ENCODE results near the gene RNASE7.

The RNASE7 gene

DNA sequence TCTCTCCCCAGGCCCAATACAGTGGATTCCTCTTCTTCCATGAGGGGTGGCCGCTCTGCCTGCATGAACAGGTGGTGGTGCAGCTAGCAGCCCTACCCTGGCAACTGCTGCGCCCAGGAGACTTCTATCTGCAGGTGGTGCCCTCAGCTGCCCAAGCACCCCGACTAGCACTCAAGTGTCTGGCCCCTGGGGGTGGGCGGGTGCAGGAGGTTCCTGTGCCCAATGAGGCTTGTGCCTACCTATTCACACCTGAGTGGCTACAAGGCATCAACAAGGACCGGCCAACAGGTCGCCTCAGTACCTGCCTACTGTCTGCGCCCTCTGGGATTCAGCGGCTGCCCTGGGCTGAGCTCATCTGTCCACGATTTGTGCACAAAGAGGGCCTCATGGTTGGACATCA, 31.8 kb downstream of the RNASE7 start:
- Histone ChIP-seq H3K9me3 (ENCODE audit: control insufficient read depth in 2 of 2, low read length in 2 of 2) (no peaks in the 10 kb centered on the region), H3K4me1 (ENCODE audit: control insufficient read depth in 2 of 2, insufficient read depth in 2 of 2, low read length in 2 of 2) (peaks cover 25 to 26% of the 10 kb centered on the region in 2 donors), H3K27me3 (ENCODE audit: control insufficient read depth in 2 of 2, insufficient read depth in 2 of 2, low read length in 2 of 2) (no peaks in the 10 kb centered on the region), H3K36me3 (ENCODE audit: control insufficient read depth in 2 of 2, insufficient read depth in 2 of 2, low read length in 2 of 2) (peaks cover 38 to 52% of the 10 kb centered on the region in 2 donors), H3K9ac (ENCODE audit: low read depth in 1 of 2, low read length in 2 of 2) (no peak overlapping the region), H3K4me3 (ENCODE audit: low read length in 2 of 2) (no peak overlapping the region), H3K27ac (ENCODE audit: low read depth in 2 of 2, low read length in 2 of 2) (no peak overlapping the region)

DNA sequence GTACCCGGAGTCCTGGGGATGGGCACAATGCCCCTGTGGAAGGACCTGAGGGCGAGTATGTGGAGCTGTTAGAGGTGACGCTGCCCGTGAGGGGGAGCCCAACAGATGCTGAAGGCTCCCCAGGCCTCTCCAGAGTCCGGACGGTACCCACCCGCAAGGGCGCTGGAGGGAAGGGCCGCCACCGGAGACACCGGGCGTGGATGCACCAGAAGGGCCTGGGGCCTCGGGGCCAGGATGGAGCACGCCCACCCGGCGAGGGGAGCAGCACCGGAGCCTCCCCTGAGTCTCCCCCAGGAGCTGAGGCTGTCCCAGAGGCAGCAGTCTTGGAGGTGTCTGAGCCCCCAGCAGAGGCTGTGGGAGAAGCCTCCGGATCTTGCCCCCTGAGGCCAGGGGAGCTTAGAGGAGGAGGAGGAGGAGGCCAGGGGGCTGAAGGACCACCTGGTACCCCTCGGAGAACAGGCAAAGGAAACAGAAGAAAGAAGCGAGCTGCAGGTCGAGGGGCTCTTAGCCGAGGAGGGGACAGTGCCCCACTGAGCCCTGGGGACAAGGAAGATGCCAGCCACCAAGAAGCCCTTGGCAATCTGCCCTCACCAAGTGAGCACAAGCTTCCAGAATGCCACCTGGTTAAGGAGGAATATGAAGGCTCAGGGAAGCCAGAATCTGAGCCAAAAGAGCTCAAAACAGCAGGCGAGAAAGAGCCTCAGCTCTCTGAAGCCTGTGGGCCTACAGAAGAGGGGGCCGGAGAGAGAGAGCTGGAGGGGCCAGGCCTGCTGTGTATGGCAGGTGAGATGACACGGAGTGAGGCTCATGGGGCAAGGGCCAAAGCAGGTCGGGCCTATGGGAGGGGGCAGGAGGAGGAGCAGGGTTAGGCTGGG, 32.5 kb downstream of the RNASE7 start:
- H3K27me3 ChIP-seq (ENCODE audit: control insufficient read depth in 2 of 2, insufficient read depth in 2 of 2, low read length in 2 of 2): no peaks in the 10 kb centered on the region
- no peaks in the 10 kb centered on the region for H3K9me3 ChIP-seq (ENCODE audit: control insufficient read depth in 2 of 2, low read length in 2 of 2)
- peaks cover 18 to 19% of the 10 kb centered on the region in 2 donors for H3K4me1 ChIP-seq (ENCODE audit: control insufficient read depth in 2 of 2, insufficient read depth in 2 of 2, low read length in 2 of 2)
- peaks cover 45 to 59% of the 10 kb centered on the region in 2 donors for H3K36me3 ChIP-seq (ENCODE audit: control insufficient read depth in 2 of 2, insufficient read depth in 2 of 2, low read length in 2 of 2)
- H3K9ac ChIP-seq (ENCODE audit: low read depth in 1 of 2, low read length in 2 of 2): no peak overlapping the region
- H3K4me3 ChIP-seq (ENCODE audit: low read length in 2 of 2): no peak overlapping the region
- no peak overlapping the region for H3K27ac ChIP-seq (ENCODE audit: low read depth in 2 of 2, low read length in 2 of 2)

DNA sequence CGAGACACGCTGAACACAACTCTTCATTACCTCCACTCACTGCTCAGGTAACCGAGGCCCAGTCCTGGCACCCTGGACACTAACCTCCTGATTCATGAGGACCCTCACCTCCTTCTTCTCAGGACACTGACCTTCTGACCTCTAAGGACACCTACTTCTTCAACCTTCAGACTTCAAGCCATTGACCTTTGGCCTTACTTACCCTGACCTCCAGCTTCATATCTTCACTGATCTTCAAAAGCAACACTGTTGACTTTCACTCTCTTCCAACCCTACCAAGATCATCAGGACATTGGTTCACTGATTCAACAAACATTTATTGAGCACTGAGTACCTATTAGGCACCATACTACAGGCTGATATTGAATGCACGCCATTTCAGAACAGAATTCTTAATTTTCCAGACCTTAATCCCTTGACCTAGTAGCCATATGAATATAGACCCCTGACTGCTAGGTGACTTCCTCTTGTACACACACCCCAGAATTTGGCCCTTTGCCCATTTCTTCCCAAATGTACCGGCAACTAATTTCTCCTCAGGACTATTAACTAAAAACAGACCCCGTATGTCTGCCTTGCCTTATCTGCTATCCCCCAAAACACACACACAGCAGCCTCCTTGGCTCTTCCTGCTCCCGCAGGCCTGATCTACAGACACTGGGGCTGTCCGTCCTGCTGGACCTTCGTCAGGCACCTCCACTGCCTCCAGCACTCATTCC, 33.7 kb downstream of the RNASE7 start:
- no peak overlapping the region for H3K9ac ChIP-seq (ENCODE audit: low read depth in 1 of 2, low read length in 2 of 2)
- no peak overlapping the region for H3K4me3 ChIP-seq (ENCODE audit: low read length in 2 of 2)
- H3K36me3 ChIP-seq (ENCODE audit: control insufficient read depth in 2 of 2, insufficient read depth in 2 of 2, low read length in 2 of 2): peaks cover 56 to 70% of the 10 kb centered on the region in 2 donors
- H3K27me3 ChIP-seq (ENCODE audit: control insufficient read depth in 2 of 2, insufficient read depth in 2 of 2, low read length in 2 of 2): no peaks in the 10 kb centered on the region
- H3K27ac ChIP-seq (ENCODE audit: low read depth in 2 of 2, low read length in 2 of 2): no peak overlapping the region
- H3K9me3 ChIP-seq (ENCODE audit: control insufficient read depth in 2 of 2, low read length in 2 of 2): no peaks in the 10 kb centered on the region
- H3K4me1 ChIP-seq (ENCODE audit: control insufficient read depth in 2 of 2, insufficient read depth in 2 of 2, low read length in 2 of 2): peaks cover 15 to 16% of the 10 kb centered on the region in 2 donors

GRCh38 chr14:21077672-21078071, 35.5 kb downstream of the RNASE7 start:
- Histone ChIP-seq H3K9ac (ENCODE audit: low read depth in 1 of 2, low read length in 2 of 2) (peak overlapping the region in 1 of 2 donors; percentile 24), H3K4me3 (ENCODE audit: low read length in 2 of 2) (no peak overlapping the region), H3K9me3 (ENCODE audit: control insufficient read depth in 2 of 2, low read length in 2 of 2) (no peaks in the 10 kb centered on the region), H3K27me3 (ENCODE audit: control insufficient read depth in 2 of 2, insufficient read depth in 2 of 2, low read length in 2 of 2) (no peaks in the 10 kb centered on the region), H3K27ac (ENCODE audit: low read depth in 2 of 2, low read length in 2 of 2) (no peak overlapping the region), H3K4me1 (ENCODE audit: control insufficient read depth in 2 of 2, insufficient read depth in 2 of 2, low read length in 2 of 2) (peaks cover 2 to 4% of the 10 kb centered on the region in 2 donors), H3K36me3 (ENCODE audit: control insufficient read depth in 2 of 2, insufficient read depth in 2 of 2, low read length in 2 of 2) (peaks cover 70 to 86% of the 10 kb centered on the region in 2 donors)

GRCh38 chr14:21078287-21078686, 36.1 kb downstream of the RNASE7 start:
- Histone ChIP-seq H3K27me3 (ENCODE audit: control insufficient read depth in 2 of 2, insufficient read depth in 2 of 2, low read length in 2 of 2) (no peaks in the 10 kb centered on the region), H3K36me3 (ENCODE audit: control insufficient read depth in 2 of 2, insufficient read depth in 2 of 2, low read length in 2 of 2) (peaks cover 69 to 86% of the 10 kb centered on the region in 2 donors), H3K4me1 (ENCODE audit: control insufficient read depth in 2 of 2, insufficient read depth in 2 of 2, low read length in 2 of 2) (no peaks in the 10 kb centered on the region), H3K4me3 (ENCODE audit: low read length in 2 of 2) (no peak overlapping the region), H3K27ac (ENCODE audit: low read depth in 2 of 2, low read length in 2 of 2) (no peak overlapping the region), H3K9ac (ENCODE audit: low read depth in 1 of 2, low read length in 2 of 2) (no peak overlapping the region), H3K9me3 (ENCODE audit: control insufficient read depth in 2 of 2, low read length in 2 of 2) (no peaks in the 10 kb centered on the region)

GRCh38 chr14:21078726-21079125, 36.6 kb downstream of the RNASE7 start:
- Histone ChIP-seq H3K9ac (ENCODE audit: low read depth in 1 of 2, low read length in 2 of 2) (no peak overlapping the region), H3K9me3 (ENCODE audit: control insufficient read depth in 2 of 2, low read length in 2 of 2) (no peaks in the 10 kb centered on the region), H3K4me3 (ENCODE audit: low read length in 2 of 2) (no peak overlapping the region), H3K27ac (ENCODE audit: low read depth in 2 of 2, low read length in 2 of 2) (no peak overlapping the region), H3K27me3 (ENCODE audit: control insufficient read depth in 2 of 2, insufficient read depth in 2 of 2, low read length in 2 of 2) (no peaks in the 10 kb centered on the region), H3K4me1 (ENCODE audit: control insufficient read depth in 2 of 2, insufficient read depth in 2 of 2, low read length in 2 of 2) (no peaks in the 10 kb centered on the region), H3K36me3 (ENCODE audit: control insufficient read depth in 2 of 2, insufficient read depth in 2 of 2, low read length in 2 of 2) (peaks cover 67 to 82% of the 10 kb centered on the region in 2 donors)

GRCh38 chr14:21081521-21082142, 39.5 kb downstream of the RNASE7 start:
- Histone ChIP-seq H3K36me3 (ENCODE audit: control insufficient read depth in 2 of 2, insufficient read depth in 2 of 2, low read length in 2 of 2) (peaks cover 77 to 81% of the 10 kb centered on the region in 2 donors), H3K4me3 (ENCODE audit: low read length in 2 of 2) (no peak overlapping the region), H3K9me3 (ENCODE audit: control insufficient read depth in 2 of 2, low read length in 2 of 2) (no peaks in the 10 kb centered on the region), H3K27ac (ENCODE audit: low read depth in 2 of 2, low read length in 2 of 2) (no peak overlapping the region), H3K27me3 (ENCODE audit: control insufficient read depth in 2 of 2, insufficient read depth in 2 of 2, low read length in 2 of 2) (no peaks in the 10 kb centered on the region), H3K9ac (ENCODE audit: low read depth in 1 of 2, low read length in 2 of 2) (no peak overlapping the region), H3K4me1 (ENCODE audit: control insufficient read depth in 2 of 2, insufficient read depth in 2 of 2, low read length in 2 of 2) (no peaks in the 10 kb centered on the region)

GRCh38 chr14:21083565-21084325, 41.6 kb downstream of the RNASE7 start:
- Histone ChIP-seq H3K9me3 (ENCODE audit: control insufficient read depth in 2 of 2, low read length in 2 of 2) (no peaks in the 10 kb centered on the region), H3K27ac (ENCODE audit: low read depth in 2 of 2, low read length in 2 of 2) (no peak overlapping the region), H3K4me1 (ENCODE audit: control insufficient read depth in 2 of 2, insufficient read depth in 2 of 2, low read length in 2 of 2) (peaks cover 0 to under 1% of the 10 kb centered on the region in 2 donors), H3K9ac (ENCODE audit: low read depth in 1 of 2, low read length in 2 of 2) (no peak overlapping the region), H3K27me3 (ENCODE audit: control insufficient read depth in 2 of 2, insufficient read depth in 2 of 2, low read length in 2 of 2) (no peaks in the 10 kb centered on the region), H3K4me3 (ENCODE audit: low read length in 2 of 2) (no peak overlapping the region), H3K36me3 (ENCODE audit: control insufficient read depth in 2 of 2, insufficient read depth in 2 of 2, low read length in 2 of 2) (peaks cover 66 to 73% of the 10 kb centered on the region in 2 donors)

GRCh38 chr14:21084396-21084795, 42.2 kb downstream of the RNASE7 start:
- Histone ChIP-seq H3K9ac (ENCODE audit: low read depth in 1 of 2, low read length in 2 of 2) (no peak overlapping the region), H3K4me3 (ENCODE audit: low read length in 2 of 2) (no peak overlapping the region), H3K27me3 (ENCODE audit: control insufficient read depth in 2 of 2, insufficient read depth in 2 of 2, low read length in 2 of 2) (no peaks in the 10 kb centered on the region), H3K36me3 (ENCODE audit: control insufficient read depth in 2 of 2, insufficient read depth in 2 of 2, low read length in 2 of 2) (peaks cover 63 to 70% of the 10 kb centered on the region in 2 donors), H3K4me1 (ENCODE audit: control insufficient read depth in 2 of 2, insufficient read depth in 2 of 2, low read length in 2 of 2) (peaks cover under 1 to 7% of the 10 kb centered on the region in 2 donors), H3K9me3 (ENCODE audit: control insufficient read depth in 2 of 2, low read length in 2 of 2) (no peaks in the 10 kb centered on the region), H3K27ac (ENCODE audit: low read depth in 2 of 2, low read length in 2 of 2) (no peak overlapping the region)

All from mucosa of rectum (tissue), 2 donors.